HepG2 (cell line): Measurements from ENCODE around the gene GPR42. TPM values are rescaled to one million over a fixed set of nuclear protein-coding genes. Genes with fewer than 3 reads are reported as not detected.
A peak's percentile ranks its signal among the peaks of the same experiment; 100 is the strongest.

Experiments used
- ATAC-seq: fragments of 200-7000 bp; cut with Tn5 transposase; 3 replicates; pipeline ENCODE4 v1.9.1; 2020; ENCODE audit warnings: mild to moderate bottlenecking, moderate library complexity
- BruUV-seq: library from RNA; stranded (reverse); fragments of 400-500 nt; replicated peaks from 2 replicates; lab custom pipeline; 2021; lab: Mats Ljungman, UMichigan
- CTCF ChIA-PET: fragments of 300-600 bp; formaldehyde crosslinking; extraction: SDS; loops from one replicate; lab custom pipeline; 2021; ENCODE audit warnings: low total read pairs, inconsistent platforms, low intra/inter-chr PET ratio; lab: Yijun Ruan, JAX
- POLR2A ChIA-PET: fragments of 350-600 bp; sonication (Branson Sonifier 250); formaldehyde crosslinking; loops from one replicate; lab custom pipeline; 2020; ENCODE audit warnings: antibody characterized with exemption, inconsistent platforms; lab: Yijun Ruan, JAX
- DNase-seq: peaks from one replicate; pipeline ENCODE4 v3.0.0-alpha.2; 2015; ENCODE audit warnings: low spot score
- FAIRE-seq: peaks from 3 replicates; lab custom pipeline; 2011; peaks lifted over from hg19 to GRCh38; lab: Jason Lieb, UNC
- H2AFZ ChIP-seq: one replicate; pipeline ENCODE4 v1.6.1; 2011; ENCODE audit warnings: low read length, inconsistent platforms
- H3K27ac ChIP-seq: fragments of 300-600 bp; 3 replicates; pipeline ENCODE4 v1.8.0; 2011; ENCODE audit warnings: mixed run types, mild to moderate bottlenecking, mixed read lengths, low read length, inconsistent platforms; ENCODE audit not compliant: insufficient read depth; ENCODE audit errors: extremely low read length
- H3K27me3 ChIP-seq, 2 experiments: fragments of 200-600 bp in 1 of 2; 2 replicates in 1 of 2; 3 replicates in 1 of 2; pipeline versions ENCODE4 v1.6.0 to v1.8.0; 2011; ENCODE audit warnings: low read length in 2 of 2, mild to moderate bottlenecking in 2 of 2, moderate library complexity in 2 of 2, inconsistent platforms in 1 of 2; ENCODE audit not compliant: insufficient read depth in 2 of 2, control insufficient read depth in 1 of 2
- H3K36me3 ChIP-seq, 2 experiments: fragments of 200-600 bp in 1 of 2; replicated peaks in 1 of 2; 2 replicates in 1 of 2; 3 replicates in 1 of 2; pipeline versions ENCODE4 v1.5.1 to v1.8.0; 2011; ENCODE audit warnings: low read length in 2 of 2, inconsistent platforms in 1 of 2; ENCODE audit not compliant: insufficient read depth in 2 of 2, control insufficient read depth in 1 of 2
- H3K4me1 ChIP-seq: 2 replicates; pipeline ENCODE4 v1.5.1; 2012; ENCODE audit warnings: low read length, inconsistent platforms; ENCODE audit not compliant: insufficient read depth
- H3K4me2 ChIP-seq: 2 replicates; pipeline ENCODE4 v1.6.0; 2011; ENCODE audit warnings: low read depth, low read length, inconsistent platforms
- H3K4me3 ChIP-seq, 3 experiments: fragments of 200-600 bp in 1 of 3; sonication (generic), shearing (Covaris generic) in 1 of 3; replicated peaks in 1 of 3; 2 replicates each; pipeline ENCODE4 v1.5.1; 2011 to 2016; ENCODE audit warnings: low read length in 3 of 3, inconsistent platforms in 2 of 3, low read depth in 2 of 3, mild to moderate bottlenecking in 2 of 3, control low read depth in 1 of 3, mixed read lengths in 1 of 3; ENCODE audit not compliant: insufficient read depth in 1 of 3
- H3K79me2 ChIP-seq: one replicate; pipeline ENCODE4 v1.6.1; 2011; ENCODE audit warnings: low read length, inconsistent platforms; ENCODE audit not compliant: insufficient read depth
- H3K9ac ChIP-seq: 2 replicates; pipeline ENCODE4 v1.6.0; 2011; ENCODE audit warnings: mild to moderate bottlenecking, low read depth, low read length, inconsistent platforms; ENCODE audit not compliant: insufficient read depth
- H3K9me3 ChIP-seq: 2 replicates; pipeline ENCODE4 v1.5.1; 2012; ENCODE audit warnings: mild to moderate bottlenecking, low read length
- H4K20me1 ChIP-seq: 2 replicates; pipeline ENCODE4 v1.6.0; 2011; ENCODE audit warnings: inconsistent platforms, mild to moderate bottlenecking, low read length, moderate library complexity; ENCODE audit not compliant: insufficient read depth
- ATM ChIP-seq: fragments of 450-650 bp; IDR thresholded peaks from 2 replicates; pipeline ENCODE4 v1.7.1; 2017; ENCODE audit warnings: mild to moderate bottlenecking, borderline replicate concordance
- FUBP1 ChIP-seq: sonication (generic); formaldehyde crosslinking; IDR thresholded peaks from 2 replicates; pipeline ENCODE4 v1.5.1; 2020; ENCODE audit warnings: missing genetic modification reagents, mild to moderate bottlenecking, borderline replicate concordance
- GPN1 ChIP-seq: sonication (generic); formaldehyde crosslinking; IDR thresholded peaks from 2 replicates; pipeline ENCODE4 v1.5.1; 2020; ENCODE audit warnings: missing genetic modification reagents, borderline replicate concordance
- NFIC ChIP-seq: IDR thresholded peaks from 2 replicates; pipeline ENCODE4 v1.6.1; 2012; ENCODE audit warnings: mild to moderate bottlenecking, low read length, inconsistent platforms
- PAX8 ChIP-seq: sonication (generic); formaldehyde crosslinking; IDR thresholded peaks from 2 replicates; pipeline ENCODE4 v1.8.0; 2022; ENCODE audit warnings: mild to moderate bottlenecking, missing genetic modification reagents, borderline replicate concordance
- TBL1XR1 ChIP-seq: fragments of 150-350 bp; IDR thresholded peaks from 2 replicates; pipeline ENCODE4 v1.6.1; 2014; ENCODE audit warnings: borderline replicate concordance, low read length; ENCODE audit not compliant: partially characterized antibody
- ZBTB21 ChIP-seq: sonication (generic); formaldehyde crosslinking; IDR thresholded peaks from 2 replicates; pipeline ENCODE4 v1.4.0; 2020; ENCODE audit warnings: missing genetic modification reagents
- ZFP36 ChIP-seq: fragments of 150-350 bp; IDR thresholded peaks from 2 replicates; pipeline ENCODE4 v1.6.1; 2018; ENCODE audit warnings: borderline replicate concordance, low read length, low read depth; ENCODE audit not compliant: partially characterized antibody
- ZNF30 ChIP-seq: sonication (generic); formaldehyde crosslinking; IDR thresholded peaks from 2 replicates; pipeline ENCODE4 v1.5.0; 2020; ENCODE audit warnings: mild to moderate bottlenecking, missing genetic modification reagents
- ZNF510 ChIP-seq: sonication (generic); formaldehyde crosslinking; IDR thresholded peaks from 2 replicates; pipeline ENCODE4 v1.4.0; 2020; ENCODE audit warnings: low read depth, mild to moderate bottlenecking, missing genetic modification reagents
- WGBS: methylation state at CpG from one replicate; pipeline ENCODE4 v1.1.6; 2017; ENCODE audit warnings: low lambda C conversion rate; 5-methylcytosine and 5-hydroxymethylcytosine counted together
- in situ Hi-C: cut with HindIII; loops from 2 replicates; pipeline ENCODE4 v1.10.0; 2017; ENCODE audit warnings: low pct_unique_long_range_greater_than_20kb; ENCODE audit not compliant: extremely low pct_ligation_motif_present
- intact Hi-C: fragments of 100-400 bp; cut with micrococcal nuclease; formaldehyde crosslinking; loops from one replicate; pipeline ENCODE4 v1.10.0; 2022; ENCODE audit not compliant: unreplicated experiment
- polyA plus RNA-seq, 8 experiments: library from polyadenylated mRNA; depleted of rRNA in 3 of 8; stranded (reverse) in 7 of 8; unstranded in 1 of 8; fragments of >200 nt; fragmentation: Illumina TruSeq in 4 of 8; extraction: Trizol in 4 of 8; gene quantifications; 2 replicates each; pipeline versions ENCODE4 v1.2.1 to v1.2.3, GENCODE V29; 2011 to 2016; ENCODE audit warnings: low read depth in 4 of 8, missing spikeins in 1 of 8, mixed read lengths in 1 of 8; ENCODE audit not compliant: insufficient read depth in 1 of 8
- total RNA-seq, 5 experiments: library from RNA; depleted of rRNA; stranded (reverse); fragments of >200 nt; fragmentation: Illumina TruSeq; extraction: Trizol; gene quantifications; 2 replicates each; pipeline ENCODE4 v1.2.3, GENCODE V29; 2016; ENCODE audit warnings: low read depth in 1 of 5
- TF ChIP-seq, protein P1 (sequence below): IDR thresholded peaks from 2 replicates; pipeline ENCODE4 v1.6.1; 2016; ENCODE audit warnings: mild to moderate bottlenecking
- TF ChIP-seq, protein P2 (sequence below): sonication (generic); formaldehyde crosslinking; IDR thresholded peaks from 2 replicates; pipeline ENCODE4 v1.5.0; 2020; ENCODE audit warnings: mild to moderate bottlenecking, missing genetic modification reagents, borderline replicate concordance

The GPR42 gene
- total and polyA plus RNA-seq, 2 of the 13 experiments (the other 11 are each of a cell fraction or from before 2014, with no cell fraction given), result not detected

GRCh38 chr19:35342430-35342829 is 28.4 kb upstream of the GPR42 start:
- Histone ChIP-seq H3K4me2 (no peak overlapping the region), H3K9me3 (no peaks in the 10 kb centered on the region), H3K4me3 (no peak overlapping the region), H3K4me1 (peaks cover 37% of the 10 kb centered on the region), H3K9ac (no peak overlapping the region), H3K36me3 (no peaks in the 10 kb centered on the region), H3K79me2 (no peaks in the 10 kb centered on the region), H4K20me1 (no peaks in the 10 kb centered on the region), H2AFZ (no peak overlapping the region), H3K27ac (no peak overlapping the region), H3K27me3 (no peaks in the 10 kb centered on the region)
- FAIRE-seq (no peak), ATAC-seq (peak; percentile 48; the same call in 2 of the 3 replicates), DNase-seq (no peak)
- ChIA-PET POLR2A (no interaction called here), CTCF (no interaction called here)
- no peak for TF ChIP-seq ZNF30 (CRISPR knock-in tag)
- TF ChIP-seq, protein P1, sequence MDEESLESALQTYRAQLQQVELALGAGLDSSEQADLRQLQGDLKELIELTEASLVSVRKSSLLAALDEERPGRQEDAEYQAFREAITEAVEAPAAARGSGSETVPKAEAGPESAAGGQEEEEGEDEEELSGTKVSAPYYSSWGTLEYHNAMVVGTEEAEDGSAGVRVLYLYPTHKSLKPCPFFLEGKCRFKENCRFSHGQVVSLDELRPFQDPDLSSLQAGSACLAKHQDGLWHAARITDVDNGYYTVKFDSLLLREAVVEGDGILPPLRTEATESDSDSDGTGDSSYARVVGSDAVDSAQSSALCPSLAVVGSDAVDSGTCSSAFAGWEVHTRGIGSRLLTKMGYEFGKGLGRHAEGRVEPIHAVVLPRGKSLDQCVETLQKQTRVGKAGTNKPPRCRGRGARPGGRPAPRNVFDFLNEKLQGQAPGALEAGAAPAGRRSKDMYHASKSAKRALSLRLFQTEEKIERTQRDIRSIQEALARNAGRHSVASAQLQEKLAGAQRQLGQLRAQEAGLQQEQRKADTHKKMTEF, result no peak
- no peak for TF ChIP-seq ZBTB21
- no peak for TF ChIP-seq ZFP36
- TF ChIP-seq, protein P2, sequence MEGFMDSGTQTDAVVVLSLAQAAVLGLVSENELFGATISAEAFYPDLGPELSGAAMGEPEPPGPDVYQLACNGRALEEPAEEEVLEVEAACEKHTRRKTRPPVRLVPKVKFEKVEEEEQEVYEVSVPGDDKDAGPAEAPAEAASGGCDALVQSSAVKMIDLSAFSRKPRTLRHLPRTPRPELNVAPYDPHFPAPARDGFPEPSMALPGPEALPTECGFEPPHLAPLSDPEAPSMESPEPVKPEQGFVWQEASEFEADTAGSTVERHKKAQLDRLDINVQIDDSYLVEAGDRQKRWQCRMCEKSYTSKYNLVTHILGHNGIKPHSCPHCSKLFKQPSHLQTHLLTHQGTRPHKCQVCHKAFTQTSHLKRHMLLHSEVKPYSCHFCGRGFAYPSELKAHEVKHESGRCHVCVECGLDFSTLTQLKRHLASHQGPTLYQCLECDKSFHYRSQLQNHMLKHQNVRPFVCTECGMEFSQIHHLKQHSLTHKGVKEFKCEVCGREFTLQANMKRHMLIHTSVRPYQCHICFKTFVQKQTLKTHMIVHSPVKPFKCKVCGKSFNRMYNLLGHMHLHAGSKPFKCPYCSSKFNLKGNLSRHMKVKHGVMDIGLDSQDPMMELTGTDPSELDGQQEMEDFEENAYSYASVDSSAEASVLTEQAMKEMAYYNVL (CRISPR knock-in tag), result no peak
- no peak for TF ChIP-seq ZNF510 (CRISPR knock-in tag)
- TF ChIP-seq PAX8 (CRISPR knock-in tag), result no peak
- TF ChIP-seq GPN1 (CRISPR knock-in tag), result no peak
- no peak for TF ChIP-seq FUBP1
- no peak for TF ChIP-seq NFIC
- no peak for TF ChIP-seq TBL1XR1
- TF ChIP-seq ATM, result no peak
- 55% methylated on average over 5 of the region's 5 CpGs for WGBS
- BruUV-seq, result no TSS peak
- intact Hi-C loops, result no loop called here
- in situ Hi-C loops, result no loop called here
